Muscle layer of colon (tissue), 2 donors: ENCODE results near the gene ATP5MG.
A peak's percentile ranks its signal among the peaks of the same experiment; 100 is the strongest.

Source experiments
- H3K27ac ChIP-seq: one replicate; pipeline ENCODE4 v1.7.0; 2013; ENCODE audit warnings: low read depth, mild to moderate bottlenecking, low read length, moderate library complexity
- H3K27me3 ChIP-seq, 2 donors: one replicate each; pipeline ENCODE4 v1.7.0; 2013; ENCODE audit warnings: low read length in 2 of 2, mild to moderate bottlenecking in 2 of 2; ENCODE audit not compliant: insufficient read depth in 2 of 2, control insufficient read depth in 1 of 2
- H3K36me3 ChIP-seq: one replicate; pipeline ENCODE4 v1.7.0; 2013; ENCODE audit warnings: mild to moderate bottlenecking, low read length; ENCODE audit not compliant: insufficient read depth
- H3K4me1 ChIP-seq: one replicate; pipeline ENCODE4 v1.7.0; 2013; ENCODE audit warnings: mild to moderate bottlenecking, low read length; ENCODE audit not compliant: insufficient read depth
- H3K4me3 ChIP-seq, 2 donors: one replicate each; pipeline ENCODE4 v1.7.0; 2013; ENCODE audit warnings: low read length in 2 of 2, low read depth in 1 of 2, mild to moderate bottlenecking in 1 of 2, moderate library complexity in 1 of 2
- H3K9ac ChIP-seq: one replicate; pipeline ENCODE4 v1.7.0; 2013; ENCODE audit warnings: low read length
- H3K9me3 ChIP-seq: one replicate; pipeline ENCODE4 v1.7.0; 2013; ENCODE audit warnings: mild to moderate bottlenecking, low read length
- donor health status: abdominal sarcoma.
- donor health status: Adenocarcinoma of cecum.

Gene ATP5MG

GRCh38 chr11:118435290-118435892 is 34.0 kb downstream of the ATP5MG start:
- Histone ChIP-seq H3K4me3 (peak overlapping the region; percentile 79 to 92), H3K9ac (no peak overlapping the region), H3K27ac (peak overlapping the region; percentile 89), H3K9me3 (no peaks in the 10 kb centered on the region), H3K27me3 (no peaks in the 10 kb centered on the region), H3K4me1 (peaks cover 35% of the 10 kb centered on the region), H3K36me3 (no peaks in the 10 kb centered on the region)

- Histone ChIP-seq H3K4me3 (peak within 1 kb of the TSS; percentile 79 to 92), H3K27ac (peak within 1 kb of the TSS; percentile 89), H3K4me1 (peaks cover 41% of the 10 kb centered on the region), H3K9me3 (no peaks in the 10 kb centered on the region), H3K36me3 (no peaks in the 10 kb centered on the region), H3K9ac (peak within 1 kb of the TSS; percentile 51), H3K27me3 (no peaks in the 10 kb centered on the region)
These were observed 34.7 kb downstream of the ATP5MG start, which contains the start of gene KMT2A for GRCh38 chr11:118435893-118436624. TSS of gene KMT2A (plus strand) at chr11:118436492. CDS start at chr11:118436513, 21 bp downstream.

GRCh38 chr11:118436639-118437207 is 35.3 kb downstream of the ATP5MG start:
- H3K36me3 ChIP-seq, result no peaks in the 10 kb centered on the region
- peak overlapping the region; percentile 70 to 92 for H3K4me3 ChIP-seq
- H3K27ac ChIP-seq, result peak overlapping the region; percentile 89
- H3K9me3 ChIP-seq, result no peaks in the 10 kb centered on the region
- H3K9ac ChIP-seq, result peak overlapping the region; percentile 51
- peaks cover 48% of the 10 kb centered on the region for H3K4me1 ChIP-seq
- H3K27me3 ChIP-seq, result no peaks in the 10 kb centered on the region

- no peaks in the 10 kb centered on the region for H3K36me3 ChIP-seq
- no peaks in the 10 kb centered on the region for H3K27me3 ChIP-seq
- peak overlapping the region; percentile 51 for H3K9ac ChIP-seq
- peak overlapping the region; percentile 89 for H3K27ac ChIP-seq
- no peaks in the 10 kb centered on the region for H3K9me3 ChIP-seq
- H3K4me3 ChIP-seq, result peak overlapping the region; percentile 70 to 92
- peaks cover 54% of the 10 kb centered on the region for H3K4me1 ChIP-seq
These were observed 36.1 kb downstream of the ATP5MG start for GRCh38 chr11:118437208-118438125.

DNA sequence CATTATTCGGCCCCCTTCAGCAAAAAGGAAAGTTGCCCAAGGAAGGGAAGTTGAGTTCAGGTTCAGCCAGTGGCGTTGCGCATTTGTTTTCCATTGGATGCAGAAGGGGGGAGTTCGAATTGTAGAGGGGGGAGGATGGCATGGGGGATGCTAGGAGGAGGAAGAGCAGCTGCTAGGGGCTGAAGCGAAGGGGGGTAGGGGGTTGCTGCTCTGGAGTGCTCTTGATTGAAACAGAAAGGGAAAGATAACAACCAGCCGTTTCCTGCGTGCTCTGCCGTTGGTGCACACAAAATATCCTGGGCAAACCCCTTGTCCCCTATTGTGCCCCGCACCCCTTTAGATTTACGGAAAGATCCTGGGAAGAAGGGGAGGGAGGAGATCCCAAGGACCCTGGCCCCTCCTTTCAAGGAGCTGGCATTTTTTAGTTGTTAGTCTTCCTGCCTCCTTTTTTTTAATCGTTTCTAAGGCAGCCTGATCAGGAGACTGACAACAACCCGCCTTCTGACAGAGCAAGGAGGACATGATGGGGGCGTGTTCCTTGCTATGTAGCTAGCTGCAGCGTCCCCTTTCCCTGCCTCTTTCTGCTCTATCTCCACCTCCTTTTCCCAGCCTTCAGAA is 37.0 kb downstream of the ATP5MG start:
- H3K9me3 ChIP-seq, result no peaks in the 10 kb centered on the region
- peak overlapping the region; percentile 70 to 92 for H3K4me3 ChIP-seq
- peak overlapping the region; percentile 51 for H3K9ac ChIP-seq
- H3K27ac ChIP-seq, result peak overlapping the region; percentile 89
- H3K36me3 ChIP-seq, result no peaks in the 10 kb centered on the region
- H3K27me3 ChIP-seq, result no peaks in the 10 kb centered on the region
- peaks cover 63% of the 10 kb centered on the region for H3K4me1 ChIP-seq

- no peaks in the 10 kb centered on the region for H3K36me3 ChIP-seq
- no peaks in the 10 kb centered on the region for H3K9me3 ChIP-seq
- H3K27me3 ChIP-seq, result no peaks in the 10 kb centered on the region
- H3K4me3 ChIP-seq, result no peak overlapping the region
- no peak overlapping the region for H3K9ac ChIP-seq
- H3K4me1 ChIP-seq, result peaks cover 62% of the 10 kb centered on the region
- H3K27ac ChIP-seq, result no peak overlapping the region
These were observed 38.2 kb downstream of the ATP5MG start for GRCh38 chr11:118439646-118440045.

- no peaks in the 10 kb centered on the region for H3K27me3 ChIP-seq
- H3K27ac ChIP-seq, result no peak overlapping the region
- peaks cover 62% of the 10 kb centered on the region for H3K4me1 ChIP-seq
- no peak overlapping the region for H3K4me3 ChIP-seq
- H3K9ac ChIP-seq, result no peak overlapping the region
- no peaks in the 10 kb centered on the region for H3K36me3 ChIP-seq
- no peaks in the 10 kb centered on the region for H3K9me3 ChIP-seq
These were observed 40.4 kb downstream of the ATP5MG start for GRCh38 chr11:118441770-118442275.

- Histone ChIP-seq H3K9me3 (no peaks in the 10 kb centered on the region), H3K36me3 (no peaks in the 10 kb centered on the region), H3K27me3 (no peaks in the 10 kb centered on the region), H3K9ac (no peak overlapping the region), H3K4me3 (no peak overlapping the region), H3K27ac (no peak overlapping the region), H3K4me1 (peaks cover 62% of the 10 kb centered on the region)
These were observed 40.9 kb downstream of the ATP5MG start for GRCh38 chr11:118442301-118442700.

DNA sequence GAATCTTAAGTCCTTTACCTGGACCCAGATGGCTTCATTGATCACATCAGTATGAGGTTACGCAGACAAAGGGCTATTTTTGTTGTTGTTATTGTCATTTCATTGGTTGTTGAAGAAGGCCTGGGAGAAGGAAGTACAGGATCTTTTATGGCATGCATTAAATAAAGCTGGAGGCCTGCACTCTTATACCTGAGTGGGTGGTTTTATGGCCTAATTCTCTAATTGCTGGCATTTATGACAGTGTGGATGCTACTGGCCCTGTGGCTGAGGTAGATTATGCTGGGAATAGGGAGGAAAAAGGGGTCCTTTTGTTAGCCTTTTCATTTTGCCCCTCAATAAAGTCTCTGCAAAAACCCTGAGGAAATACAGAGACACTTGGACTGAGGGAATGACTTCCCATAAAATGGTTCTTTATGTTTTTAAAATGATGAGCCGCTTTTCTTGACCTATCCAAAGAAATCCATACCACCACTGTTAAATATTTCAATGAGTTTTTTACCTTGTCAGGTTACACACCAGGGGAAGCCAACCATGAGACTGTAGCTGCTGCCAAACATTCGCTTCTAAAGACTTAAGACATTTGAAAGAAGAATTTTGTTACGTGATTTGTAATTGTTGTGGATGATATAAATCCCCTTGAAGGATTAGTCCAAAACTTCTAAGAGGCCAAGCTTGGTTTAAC is 41.6 kb downstream of the ATP5MG start:
- Histone ChIP-seq H3K36me3 (no peaks in the 10 kb centered on the region), H3K27ac (no peak overlapping the region), H3K4me1 (peaks cover 57% of the 10 kb centered on the region), H3K4me3 (no peak overlapping the region), H3K9ac (no peak overlapping the region), H3K9me3 (no peaks in the 10 kb centered on the region), H3K27me3 (no peaks in the 10 kb centered on the region)

- no peak overlapping the region for H3K9ac ChIP-seq
- H3K4me3 ChIP-seq, result no peak overlapping the region
- no peaks in the 10 kb centered on the region for H3K27me3 ChIP-seq
- no peak overlapping the region for H3K27ac ChIP-seq
- no peaks in the 10 kb centered on the region for H3K9me3 ChIP-seq
- H3K4me1 ChIP-seq, result peaks cover 51% of the 10 kb centered on the region
- no peaks in the 10 kb centered on the region for H3K36me3 ChIP-seq
These were observed 42.3 kb downstream of the ATP5MG start for GRCh38 chr11:118443590-118444218.
